Suppressor macrophage treated with lipopolysaccharide for 1 hour (primary cell): ENCODE measurements around the gene KLHL20.
"Not testable (repeated sequence)": the region's sequence is repeated elsewhere in the genome, so short reads cannot be mapped to it uniquely, and the experiment has no call there.

Source experiments
- DNase-seq, 3 donors: peaks; one replicate each; pipeline ENCODE4 v3.0.0-alpha.2; 2020 to 2022

Gene KLHL20

GRCh38 chr1:173757666-173758065 is 42.9 kb downstream of the KLHL20 start:
- DNase-seq, result no peak

GRCh38 chr1:173758110-173758509 is 43.3 kb downstream of the KLHL20 start:
- no peak for DNase-seq

- DNase-seq, result no peak
These were observed 44.2 kb downstream of the KLHL20 start for GRCh38 chr1:173758980-173759379.

- not testable (repeated sequence) for DNase-seq
These were observed 49.5 kb downstream of the KLHL20 start for GRCh38 chr1:173764331-173764730.

- DNase-seq, result no peak
These were observed 53.4 kb downstream of the KLHL20 start for GRCh38 chr1:173768206-173768605.

GRCh38 chr1:173768827-173769226 is 54.0 kb downstream of the KLHL20 start:
- DNase-seq, result no peak

- DNase-seq, result not testable (repeated sequence)
These were observed 55.5 kb downstream of the KLHL20 start for GRCh38 chr1:173770330-173770729.

- no peak for DNase-seq
These were observed 56.8 kb downstream of the KLHL20 start for GRCh38 chr1:173771560-173771959.

- peak; percentile 5 to 24 (median 22) for DNase-seq
These were observed 60.9 kb downstream of the KLHL20 start for GRCh38 chr1:173775578-173776226.

GRCh38 chr1:173779936-173780335 is 65.2 kb downstream of the KLHL20 start:
- no peak for DNase-seq

- DNase-seq, result no peak
These were observed 70.2 kb downstream of the KLHL20 start for GRCh38 chr1:173784997-173785396.

- no peak for DNase-seq
These were observed 75.1 kb downstream of the KLHL20 start for GRCh38 chr1:173789841-173790240.

GRCh38 chr1:173798078-173798477 is 83.3 kb downstream of the KLHL20 start:
- DNase-seq, result no peak

GRCh38 chr1:173799995-173800394 is 85.2 kb downstream of the KLHL20 start:
- DNase-seq, result not testable (repeated sequence)

GRCh38 chr1:173802961-173803360 is 88.2 kb downstream of the KLHL20 start:
- no peak for DNase-seq

- not testable (repeated sequence) for DNase-seq
These were observed 98.9 kb downstream of the KLHL20 start for GRCh38 chr1:173813654-173814053.

- no peak for DNase-seq
These were observed 103.7 kb downstream of the KLHL20 start for GRCh38 chr1:173818459-173818858.

GRCh38 chr1:173821680-173822079 is 106.9 kb downstream of the KLHL20 start:
- DNase-seq, result no peak

GRCh38 chr1:173823781-173824314 is 109.1 kb downstream of the KLHL20 start:
- peak in 2 of 3 donors; percentile 38 to 51 for DNase-seq

GRCh38 chr1:173824315-173825081 is 109.7 kb downstream of the KLHL20 start, which contains the start of the genes CENPL and DARS2:
CENPL (minus strand) TSS chr1:173824883; CDS start chr1:173811299, 13,584 bp downstream.
DARS2 (plus strand) TSS chr1:173824673; CDS start chr1:173825230, 557 bp downstream.
- DNase-seq, result peak; percentile 95 to 98 (median 98)

- no peak for DNase-seq
These were observed 112.8 kb downstream of the KLHL20 start for GRCh38 chr1:173827611-173828010.

GRCh38 chr1:173832748-173833147 is 118.0 kb downstream of the KLHL20 start:
- no peak for DNase-seq
